Sciatic nerve (tissue), 2 donors: Measurements from ENCODE around the gene KLHL11. TPM values are rescaled to one million over a fixed set of nuclear protein-coding genes. Genes with fewer than 3 reads are reported as not detected.
A peak's percentile ranks its signal among the peaks of the same experiment; 100 is the strongest.

ENCODE experiments used
- ATAC-seq: fragments of 200-7000 bp; cut with Tn5 transposase; one replicate; pipeline ENCODE4 v1.9.1; 2020; ENCODE audit warnings: mild to moderate bottlenecking, moderate library complexity
- DNase-seq: peaks from one replicate; pipeline ENCODE4 v3.0.0-alpha.2; 2020; ENCODE audit warnings: low spot score
- intact Hi-C: fragments of 100-400 bp; cut with DNase I; formaldehyde crosslinking; loops from one replicate; pipeline ENCODE4 v1.14.2; 2022
- total RNA-seq: library from RNA; stranded (reverse); fragmentation: NEBNext Ultra II Directional; extraction: Animal tissue kit (Norgen Biotek cat#: 25700); gene quantifications from one replicate; pipeline ENCODE4 v1.2.1, GENCODE V29; 2021
- donor health status: DM: no; HTN: no; CAD: no.
- donor health status: DM: no; HTN: no; CAD: no.

The KLHL11 gene
- total RNA-seq, 1 donor from 2014 or later = 16.0 TPM

DNA sequence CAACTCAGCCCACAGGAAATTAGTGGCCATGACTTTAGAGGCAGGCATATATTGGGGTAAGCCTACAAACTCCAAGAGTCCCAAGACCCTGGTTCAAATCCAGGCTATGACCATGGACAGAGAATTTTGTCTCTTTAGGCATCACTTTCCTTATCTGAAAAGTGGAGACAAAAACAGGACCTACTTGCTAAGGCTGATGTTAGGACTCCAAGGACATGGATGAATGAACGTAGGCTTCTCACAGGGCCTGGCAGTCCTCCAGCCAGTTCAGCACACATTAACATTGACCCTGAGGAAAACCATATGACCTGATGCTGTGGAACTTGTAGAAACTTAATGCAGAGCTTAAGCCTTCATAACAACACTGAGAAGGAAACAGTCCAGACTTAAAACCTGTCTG, 51.0 kb downstream of the KLHL11 start:
- no peak for ATAC-seq
- DNase-seq = no peak
- intact Hi-C loops = no loop called here

DNA sequence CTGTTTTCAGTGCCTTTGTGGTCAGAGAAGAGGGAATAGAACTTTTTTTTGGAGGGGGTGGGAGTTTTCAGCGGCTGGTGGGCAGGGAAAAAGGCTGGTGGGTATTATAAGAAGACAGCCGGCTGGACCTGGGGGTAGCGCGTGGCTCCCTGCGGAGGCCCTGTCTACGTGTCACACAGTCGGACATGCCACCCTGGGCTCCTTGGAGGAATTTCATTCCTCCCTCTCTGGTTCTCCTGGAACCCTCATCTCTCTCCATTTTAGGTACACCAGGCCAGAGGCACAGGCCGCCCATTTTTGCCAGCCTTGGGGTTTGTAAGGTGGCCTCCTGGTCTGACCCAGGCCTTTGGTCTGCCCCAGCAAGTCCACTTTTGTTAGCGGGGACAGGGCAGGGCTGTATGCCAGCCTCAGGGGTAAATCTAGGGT, 51.5 kb downstream of the KLHL11 start:
- DNase-seq (no peak), ATAC-seq (no peak)
- intact Hi-C loops = no loop called here

- no peak for ATAC-seq
- DNase-seq = no peak
- intact Hi-C loops = no loop called here
Measured at GRCh38 chr17:41813152-41813680, 52.0 kb downstream of the KLHL11 start.

DNA sequence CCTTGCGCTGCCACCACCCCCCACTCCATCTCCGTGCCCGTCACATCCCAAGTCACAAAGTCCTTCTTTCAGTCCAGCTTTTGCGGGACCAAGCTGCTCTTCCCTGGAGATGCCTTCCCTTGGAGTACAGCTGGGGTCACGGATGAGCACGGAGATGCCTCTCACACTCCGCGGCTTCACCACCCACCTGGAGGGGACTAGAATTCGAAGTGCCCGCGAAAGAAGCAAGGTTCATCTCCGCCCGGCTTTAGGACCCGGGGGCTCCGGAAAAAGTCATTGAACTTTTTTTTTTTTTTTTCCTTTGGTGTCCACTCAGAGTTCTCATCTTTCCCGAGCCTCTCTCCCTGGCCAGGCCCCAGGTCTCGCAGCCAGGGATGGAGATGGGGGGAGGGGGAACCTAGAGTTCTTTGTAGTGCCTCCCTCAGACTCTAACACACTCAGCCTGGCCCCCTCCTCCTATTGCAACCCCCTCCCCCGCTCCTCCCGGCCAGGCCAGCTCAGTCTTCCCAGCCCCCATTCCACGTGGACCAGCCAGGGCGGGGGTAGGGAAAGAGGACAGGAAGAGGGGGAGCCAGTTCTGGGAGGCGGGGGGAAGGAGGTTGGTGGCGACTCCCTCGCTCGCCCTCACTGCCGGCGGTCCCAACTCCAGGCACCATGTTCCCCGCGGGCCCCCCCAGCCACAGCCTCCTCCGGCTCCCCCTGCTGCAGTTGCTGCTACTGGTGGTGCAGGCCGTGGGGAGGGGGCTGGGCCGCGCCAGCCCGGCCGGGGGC, 52.7 kb downstream of the KLHL11 start, which contains the start of gene FKBP10:
Gene FKBP10, plus strand, starts transcription at position 624 of the 771 bp plus-strand sequence. Its CDS starts 31 bp downstream, at position 655.
- intact Hi-C loops = no loop called here
- DNase-seq = peak; percentile 85
- ATAC-seq = peak; percentile 84

DNA sequence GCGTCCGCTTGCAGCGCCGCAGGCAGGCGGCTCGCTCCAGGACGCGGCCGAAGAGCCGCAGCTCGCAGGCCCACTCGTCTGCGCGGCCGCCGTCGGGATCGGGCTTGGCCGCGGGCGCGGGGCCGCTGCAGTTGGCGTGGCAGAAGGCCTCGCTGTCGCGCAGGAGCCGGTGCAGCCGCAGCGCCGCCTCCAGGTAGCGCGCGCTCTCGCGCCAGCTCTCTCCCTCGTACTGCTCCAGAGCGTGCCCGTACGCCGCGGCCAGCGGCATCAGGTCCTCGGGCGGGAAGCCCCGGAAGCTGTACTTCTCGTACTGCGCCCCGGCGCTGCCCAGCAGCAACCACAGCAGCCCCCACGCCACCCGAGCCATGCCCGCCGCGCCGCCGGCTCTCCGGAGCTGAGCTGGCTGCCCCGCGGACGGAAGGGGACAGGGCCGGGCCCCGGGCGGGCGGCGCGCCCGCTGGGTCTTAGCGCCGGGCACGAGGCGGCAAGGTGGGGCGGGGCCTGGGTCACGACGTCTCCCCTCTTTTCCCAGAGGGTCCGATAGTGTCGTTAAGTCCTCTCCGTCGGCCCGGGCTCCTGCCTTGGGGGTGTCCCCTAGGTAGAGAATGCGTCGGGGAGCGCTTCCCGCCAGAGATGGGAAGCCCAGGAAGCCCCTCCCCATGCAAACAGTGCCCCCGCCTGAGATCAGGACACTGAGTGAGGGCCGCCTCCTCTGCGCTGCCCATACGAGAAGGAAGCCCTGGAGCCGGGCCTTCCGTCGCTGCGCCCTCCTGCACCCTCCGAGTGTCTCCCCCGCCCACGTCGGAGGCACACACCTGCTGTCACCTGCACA, 53.5 kb downstream of the KLHL11 start, which contains the start of gene P3H4:
Gene P3H4, minus strand, starts transcription at position 401 of the 832 bp plus-strand sequence. Its CDS starts 34 bp downstream, at position 367.
- peak; percentile 85 for DNase-seq
- intact Hi-C loops = no loop called here
- ATAC-seq = peak; percentile 83

GRCh38 chr17:41810659-41811548, 54.3 kb downstream of the KLHL11 start:
- DNase-seq = no peak
- intact Hi-C loops = no loop called here
- ATAC-seq = no peak

DNA sequence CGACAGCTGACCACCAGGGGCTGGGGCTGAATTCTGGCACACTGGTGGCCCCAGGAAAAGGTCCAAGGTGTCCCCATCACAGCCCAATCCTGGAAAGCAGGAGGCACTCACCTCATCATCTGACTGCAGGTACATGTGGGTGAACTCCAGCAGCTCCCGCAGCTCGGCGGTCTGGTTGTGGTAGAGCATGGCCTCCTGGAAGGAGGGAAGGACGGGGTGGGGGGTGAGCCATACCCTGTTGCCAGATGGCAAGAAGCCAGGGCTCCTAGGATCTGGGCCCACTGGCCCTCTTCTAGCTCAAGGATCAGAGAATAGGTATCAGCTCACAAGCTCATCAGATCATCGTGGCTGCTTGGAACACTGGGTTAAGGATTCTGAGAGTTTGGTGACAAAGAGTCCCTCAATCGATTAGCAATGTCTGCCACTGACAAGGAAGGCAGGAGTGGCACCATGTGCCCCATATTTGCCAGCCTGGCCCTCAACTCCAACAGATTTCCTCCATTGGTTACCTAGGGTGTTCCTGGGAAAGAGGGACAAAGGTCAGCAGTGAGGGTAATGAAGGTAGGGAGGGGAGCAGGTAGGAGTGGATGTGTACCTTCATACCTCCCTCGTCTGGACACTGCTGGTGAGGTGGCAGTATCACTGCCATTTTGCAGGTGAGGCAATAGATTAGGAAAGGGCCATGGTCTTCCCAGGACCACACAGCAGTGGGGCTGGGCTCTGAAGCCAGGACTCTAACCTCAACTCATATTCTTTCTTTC, 58.4 kb downstream of the KLHL11 start:
- ATAC-seq (no peak), DNase-seq (no peak)
- intact Hi-C loops = no loop called here

Other genes with a start within 250 kb of the KLHL11 start
- gene KRT17, start 240.8 kb downstream of the KLHL11 start, total RNA-seq = not detected
- 891 TPM for gene EIF1, start 176.5 kb downstream of the KLHL11 start, total RNA-seq
- not detected for gene GAST, start 153.1 kb downstream of the KLHL11 start, total RNA-seq
- gene HAP1, start 130.8 kb downstream of the KLHL11 start, total RNA-seq = 0.09 TPM
- 78.2 TPM for gene JUP, start 78.7 kb downstream of the KLHL11 start, total RNA-seq
- gene P3H4, start 53.5 kb downstream of the KLHL11 start, total RNA-seq = 12.8 TPM
- gene FKBP10, start 52.4 kb downstream of the KLHL11 start, total RNA-seq = 73.3 TPM
- gene NT5C3B, start 29.2 kb downstream of the KLHL11 start, total RNA-seq = 34.6 TPM
- not detected for gene KLHL10, start 27.6 kb downstream of the KLHL11 start, total RNA-seq
- 139 TPM for gene ACLY, start 53.5 kb upstream of the KLHL11 start, total RNA-seq
- gene ODAD4, start 65.2 kb upstream of the KLHL11 start, total RNA-seq = 2.9 TPM
- gene CNP, start 101.4 kb upstream of the KLHL11 start, total RNA-seq = 393 TPM
- gene DNAJC7, start 152.0 kb upstream of the KLHL11 start, total RNA-seq = 95.0 TPM
- 18.9 TPM for gene NKIRAS2, start 154.7 kb upstream of the KLHL11 start, total RNA-seq
- gene C17orf113, start 185.2 kb upstream of the KLHL11 start, total RNA-seq = 2.9 TPM
- 3.0 TPM for gene ZNF385C, start 233.1 kb upstream of the KLHL11 start, total RNA-seq
- 24.8 TPM for gene DHX58, start 247.3 kb upstream of the KLHL11 start, total RNA-seq